ENCODE measurements around the gene MARK3.

The MARK3 gene

GRCh38 chr14:103530390-103530789 is 145.2 kb downstream of the MARK3 start:
- no peaks in the 10 kb centered on the region for H3K9me3 ChIP-seq (ENCODE audit: control insufficient read depth, insufficient read depth, low read length)
- H3K36me3 ChIP-seq (ENCODE audit: control insufficient read depth, insufficient read depth, low read length): peaks cover 37% of the 10 kb centered on the region
- no peaks in the 10 kb centered on the region for H3K27me3 ChIP-seq (ENCODE audit: control insufficient read depth, insufficient read depth, low read length)
- no peak overlapping the region for H3K27ac ChIP-seq (ENCODE audit: low read depth, low read length)
- no peak overlapping the region for H3K4me3 ChIP-seq (ENCODE audit: low read depth, low read length)
- H3K4me1 ChIP-seq (ENCODE audit: control insufficient read depth, insufficient read depth, low read length): peaks cover 8% of the 10 kb centered on the region; the same call in 1 of the 2 replicates
- H3K9ac ChIP-seq (ENCODE audit: low read depth, low read length): no peak overlapping the region

- Histone ChIP-seq H3K27me3 (ENCODE audit: control insufficient read depth, insufficient read depth, low read length) (no peaks in the 10 kb centered on the region), H3K27ac (ENCODE audit: low read depth, low read length) (no peak overlapping the region), H3K36me3 (ENCODE audit: control insufficient read depth, insufficient read depth, low read length) (peaks cover 40% of the 10 kb centered on the region), H3K4me3 (ENCODE audit: low read depth, low read length) (no peak overlapping the region), H3K4me1 (ENCODE audit: control insufficient read depth, insufficient read depth, low read length) (peaks cover 8% of the 10 kb centered on the region; the same call in 1 of the 2 replicates), H3K9me3 (ENCODE audit: control insufficient read depth, insufficient read depth, low read length) (no peaks in the 10 kb centered on the region), H3K9ac (ENCODE audit: low read depth, low read length) (no peak overlapping the region)
These were observed 145.6 kb downstream of the MARK3 start for GRCh38 chr14:103530831-103531230.

GRCh38 chr14:103531421-103532215 is 146.4 kb downstream of the MARK3 start:
- Histone ChIP-seq H3K27me3 (ENCODE audit: control insufficient read depth, insufficient read depth, low read length) (no peaks in the 10 kb centered on the region), H3K9me3 (ENCODE audit: control insufficient read depth, insufficient read depth, low read length) (no peaks in the 10 kb centered on the region), H3K36me3 (ENCODE audit: control insufficient read depth, insufficient read depth, low read length) (peaks cover 40% of the 10 kb centered on the region), H3K27ac (ENCODE audit: low read depth, low read length) (no peak overlapping the region), H3K4me1 (ENCODE audit: control insufficient read depth, insufficient read depth, low read length) (peaks cover 8% of the 10 kb centered on the region; the same call in 1 of the 2 replicates), H3K9ac (ENCODE audit: low read depth, low read length) (no peak overlapping the region), H3K4me3 (ENCODE audit: low read depth, low read length) (no peak overlapping the region)

GRCh38 chr14:103532216-103533136 is 147.3 kb downstream of the MARK3 start:
- H3K36me3 ChIP-seq (ENCODE audit: control insufficient read depth, insufficient read depth, low read length): peaks cover 40% of the 10 kb centered on the region
- no peak overlapping the region for H3K27ac ChIP-seq (ENCODE audit: low read depth, low read length)
- no peaks in the 10 kb centered on the region for H3K27me3 ChIP-seq (ENCODE audit: control insufficient read depth, insufficient read depth, low read length)
- no peak overlapping the region for H3K4me3 ChIP-seq (ENCODE audit: low read depth, low read length)
- H3K9ac ChIP-seq (ENCODE audit: low read depth, low read length): no peak overlapping the region
- peaks cover 8% of the 10 kb centered on the region; the same call in 1 of the 2 replicates for H3K4me1 ChIP-seq (ENCODE audit: control insufficient read depth, insufficient read depth, low read length)
- H3K9me3 ChIP-seq (ENCODE audit: control insufficient read depth, insufficient read depth, low read length): no peaks in the 10 kb centered on the region

- Histone ChIP-seq H3K4me1 (ENCODE audit: control insufficient read depth, insufficient read depth, low read length) (0 out of 2 replicates have a peak, but pooled peaks cover 5% of the 10 kb centered on the region), H3K4me3 (ENCODE audit: low read depth, low read length) (no peak overlapping the region), H3K27ac (ENCODE audit: low read depth, low read length) (no peak overlapping the region), H3K27me3 (ENCODE audit: control insufficient read depth, insufficient read depth, low read length) (no peaks in the 10 kb centered on the region), H3K9me3 (ENCODE audit: control insufficient read depth, insufficient read depth, low read length) (no peaks in the 10 kb centered on the region), H3K9ac (ENCODE audit: low read depth, low read length) (no peak overlapping the region), H3K36me3 (ENCODE audit: control insufficient read depth, insufficient read depth, low read length) (peaks cover 40% of the 10 kb centered on the region)
These were observed 148.2 kb downstream of the MARK3 start for GRCh38 chr14:103533137-103533998.

- no peaks in the 10 kb centered on the region for H3K27me3 ChIP-seq (ENCODE audit: control insufficient read depth, insufficient read depth, low read length)
- 0 out of 2 replicates have a peak, but pooled peaks cover 5% of the 10 kb centered on the region for H3K4me1 ChIP-seq (ENCODE audit: control insufficient read depth, insufficient read depth, low read length)
- no peak overlapping the region for H3K9ac ChIP-seq (ENCODE audit: low read depth, low read length)
- H3K36me3 ChIP-seq (ENCODE audit: control insufficient read depth, insufficient read depth, low read length): peaks cover 40% of the 10 kb centered on the region
- no peak overlapping the region for H3K4me3 ChIP-seq (ENCODE audit: low read depth, low read length)
- H3K9me3 ChIP-seq (ENCODE audit: control insufficient read depth, insufficient read depth, low read length): no peaks in the 10 kb centered on the region
- no peak overlapping the region for H3K27ac ChIP-seq (ENCODE audit: low read depth, low read length)
These were observed 148.9 kb downstream of the MARK3 start for GRCh38 chr14:103533999-103534575.

- H3K4me3 ChIP-seq (ENCODE audit: low read depth, low read length): no peak overlapping the region
- H3K27me3 ChIP-seq (ENCODE audit: control insufficient read depth, insufficient read depth, low read length): no peaks in the 10 kb centered on the region
- 0 out of 2 replicates have a peak, but pooled peaks cover 3% of the 10 kb centered on the region for H3K4me1 ChIP-seq (ENCODE audit: control insufficient read depth, insufficient read depth, low read length)
- peaks cover 40% of the 10 kb centered on the region for H3K36me3 ChIP-seq (ENCODE audit: control insufficient read depth, insufficient read depth, low read length)
- no peaks in the 10 kb centered on the region for H3K9me3 ChIP-seq (ENCODE audit: control insufficient read depth, insufficient read depth, low read length)
- no peak overlapping the region for H3K9ac ChIP-seq (ENCODE audit: low read depth, low read length)
- H3K27ac ChIP-seq (ENCODE audit: low read depth, low read length): no peak overlapping the region
These were observed 149.4 kb downstream of the MARK3 start for GRCh38 chr14:103534576-103535061.

GRCh38 chr14:103535081-103535890 is 150.1 kb downstream of the MARK3 start:
- Histone ChIP-seq H3K36me3 (ENCODE audit: control insufficient read depth, insufficient read depth, low read length) (peaks cover 40% of the 10 kb centered on the region), H3K4me1 (ENCODE audit: control insufficient read depth, insufficient read depth, low read length) (peaks cover 1% of the 10 kb centered on the region; the same call in 1 of the 2 replicates)

GRCh38 chr14:103535891-103536565 is 150.8 kb downstream of the MARK3 start:
- Histone ChIP-seq H3K4me3 (ENCODE audit: low read depth, low read length) (no peak overlapping the region), H3K4me1 (ENCODE audit: control insufficient read depth, insufficient read depth, low read length) (peaks cover 3% of the 10 kb centered on the region; the same call in 1 of the 2 replicates), H3K36me3 (ENCODE audit: control insufficient read depth, insufficient read depth, low read length) (peaks cover 39% of the 10 kb centered on the region), H3K27me3 (ENCODE audit: control insufficient read depth, insufficient read depth, low read length) (no peaks in the 10 kb centered on the region), H3K9ac (ENCODE audit: low read depth, low read length) (no peak overlapping the region), H3K9me3 (ENCODE audit: control insufficient read depth, insufficient read depth, low read length) (no peaks in the 10 kb centered on the region), H3K27ac (ENCODE audit: low read depth, low read length) (no peak overlapping the region)

More at GRCh38 chr14:103535081-103535890, 150.1 kb downstream of the MARK3 start:
- no peak overlapping the region for H3K4me3 ChIP-seq (ENCODE audit: low read depth, low read length)
- no peak overlapping the region for H3K27ac ChIP-seq (ENCODE audit: low read depth, low read length)
- no peaks in the 10 kb centered on the region for H3K27me3 ChIP-seq (ENCODE audit: control insufficient read depth, insufficient read depth, low read length)
- no peak overlapping the region for H3K9ac ChIP-seq (ENCODE audit: low read depth, low read length)
- no peaks in the 10 kb centered on the region for H3K9me3 ChIP-seq (ENCODE audit: control insufficient read depth, insufficient read depth, low read length)

Data from HUES48 (cell line).